Stimulated activated naive CD8-positive, alpha-beta T cell treated with anti-CD3 and anti-CD28 coated beads, Interleukin-15, Interleukin-2, amounts not matched to agents 100 ng/mL and 50 ng/mL, for 24 hours (primary cell): ENCODE measurements around the gene PTP4A1.
"Not testable (repeated sequence)": the region's sequence is repeated elsewhere in the genome, so short reads cannot be mapped to it uniquely, and the experiment has no call there.

ENCODE experiments used
- H3K27ac Mint-ChIP-seq: one replicate; pipeline ENCODE4 v1.8.0; 2021; ENCODE audit warnings: mild to moderate bottlenecking, mixed read lengths
- H3K27me3 Mint-ChIP-seq: one replicate; pipeline ENCODE4 v1.8.0; 2021; ENCODE audit warnings: mixed read lengths
- H3K36me3 Mint-ChIP-seq: one replicate; pipeline ENCODE4 v1.8.0; 2021; ENCODE audit warnings: low read depth, mixed read lengths
- H3K4me1 Mint-ChIP-seq: one replicate; pipeline ENCODE4 v1.8.0; 2021; ENCODE audit warnings: low read depth, mixed read lengths
- H3K4me3 Mint-ChIP-seq: one replicate; pipeline ENCODE4 v1.8.0; 2021; ENCODE audit warnings: mild to moderate bottlenecking, mixed read lengths
- H3K9me3 Mint-ChIP-seq: one replicate; pipeline ENCODE4 v1.8.0; 2021; ENCODE audit warnings: mixed read lengths

Gene PTP4A1

GRCh38 chr6:63584125-63584514 lies 11.8 kb downstream of the PTP4A1 start:
- Mint-ChIP-seq H3K4me3 (no peak overlapping the region), H3K9me3 (no peaks in the 10 kb centered on the region), H3K36me3 (peaks cover 40% of the 10 kb centered on the region), H3K4me1 (no peaks in the 10 kb centered on the region), H3K27me3 (no peaks in the 10 kb centered on the region), H3K27ac (no peak overlapping the region)

GRCh38 chr6:63584566-63584965 lies 12.3 kb downstream of the PTP4A1 start:
- no peak overlapping the region for H3K4me3 Mint-ChIP-seq
- H3K27ac Mint-ChIP-seq = no peak overlapping the region
- H3K9me3 Mint-ChIP-seq = no peaks in the 10 kb centered on the region

GRCh38 chr6:63585652-63586051 lies 13.4 kb downstream of the PTP4A1 start:
- H3K27ac Mint-ChIP-seq, H3K4me3 Mint-ChIP-seq, H3K9me3 Mint-ChIP-seq, H3K27me3 Mint-ChIP-seq, H3K4me1 Mint-ChIP-seq: not testable (repeated sequence)
- peaks cover 25% of the 10 kb centered on the region for H3K36me3 Mint-ChIP-seq

More at GRCh38 chr6:63584566-63584965, 12.3 kb downstream of the PTP4A1 start:
- Mint-ChIP-seq H3K27me3 (no peaks in the 10 kb centered on the region), H3K36me3 (peaks cover 35% of the 10 kb centered on the region), H3K4me1 (no peaks in the 10 kb centered on the region)

- H3K36me3 Mint-ChIP-seq = no peaks in the 10 kb centered on the region
- peaks cover 3% of the 10 kb centered on the region for H3K27me3 Mint-ChIP-seq
- H3K9me3 Mint-ChIP-seq = no peaks in the 10 kb centered on the region
- H3K27ac Mint-ChIP-seq = no peak overlapping the region
- no peak overlapping the region for H3K4me3 Mint-ChIP-seq
- H3K4me1 Mint-ChIP-seq = no peaks in the 10 kb centered on the region
Observed at GRCh38 chr6:63589952-63590411, 17.7 kb downstream of the PTP4A1 start.

- peaks cover 13% of the 10 kb centered on the region for H3K27me3 Mint-ChIP-seq
- H3K36me3 Mint-ChIP-seq = no peaks in the 10 kb centered on the region
- H3K9me3 Mint-ChIP-seq = no peaks in the 10 kb centered on the region
- no peak overlapping the region for H3K4me3 Mint-ChIP-seq
- no peak overlapping the region for H3K27ac Mint-ChIP-seq
- peaks cover 2% of the 10 kb centered on the region for H3K4me1 Mint-ChIP-seq
Observed at GRCh38 chr6:63592886-63593285, 20.6 kb downstream of the PTP4A1 start.

- Mint-ChIP-seq H3K27me3 (peaks cover 13% of the 10 kb centered on the region), H3K4me3 (peak overlapping the region; percentile 86), H3K9me3 (no peaks in the 10 kb centered on the region), H3K4me1 (peaks cover 14% of the 10 kb centered on the region), H3K27ac (no peak overlapping the region), H3K36me3 (no peaks in the 10 kb centered on the region)
Observed at GRCh38 chr6:63597141-63598048, 25.1 kb downstream of the PTP4A1 start.

GRCh38 chr6:63598049-63599036 lies 26.1 kb downstream of the PTP4A1 start:
- Mint-ChIP-seq H3K27ac (no peak overlapping the region), H3K4me1 (peaks cover 14% of the 10 kb centered on the region), H3K27me3 (peaks cover 13% of the 10 kb centered on the region)

GRCh38 chr6:63599243-63599642 lies 27.0 kb downstream of the PTP4A1 start:
- Mint-ChIP-seq H3K9me3 (no peaks in the 10 kb centered on the region), H3K4me1 (peaks cover 14% of the 10 kb centered on the region), H3K27me3 (peaks cover 13% of the 10 kb centered on the region), H3K4me3 (no peak overlapping the region), H3K27ac (no peak overlapping the region), H3K36me3 (no peaks in the 10 kb centered on the region)

More at GRCh38 chr6:63598049-63599036, 26.1 kb downstream of the PTP4A1 start:
- no peaks in the 10 kb centered on the region for H3K36me3 Mint-ChIP-seq
- H3K4me3 Mint-ChIP-seq = peak overlapping the region; percentile 86
- H3K9me3 Mint-ChIP-seq = no peaks in the 10 kb centered on the region

- Mint-ChIP-seq H3K9me3 (no peaks in the 10 kb centered on the region), H3K4me3 (no peak overlapping the region), H3K27me3 (peaks cover 10% of the 10 kb centered on the region), H3K4me1 (peaks cover 14% of the 10 kb centered on the region), H3K27ac (no peak overlapping the region), H3K36me3 (no peaks in the 10 kb centered on the region)
Observed at GRCh38 chr6:63600136-63600535, 27.9 kb downstream of the PTP4A1 start.

- no peaks in the 10 kb centered on the region for H3K27me3 Mint-ChIP-seq
- no peak overlapping the region for H3K4me3 Mint-ChIP-seq
Observed at GRCh38 chr6:63609231-63609630, 37.0 kb downstream of the PTP4A1 start.

GRCh38 chr6:63610944-63611343 lies 38.7 kb downstream of the PTP4A1 start:
- H3K27ac Mint-ChIP-seq = no peak overlapping the region
- no peaks in the 10 kb centered on the region for H3K4me1 Mint-ChIP-seq
- no peaks in the 10 kb centered on the region for H3K27me3 Mint-ChIP-seq
- no peak overlapping the region for H3K4me3 Mint-ChIP-seq
- no peaks in the 10 kb centered on the region for H3K9me3 Mint-ChIP-seq
- H3K36me3 Mint-ChIP-seq = no peaks in the 10 kb centered on the region

More at GRCh38 chr6:63609231-63609630, 37.0 kb downstream of the PTP4A1 start:
- no peak overlapping the region for H3K27ac Mint-ChIP-seq
- H3K9me3 Mint-ChIP-seq = no peaks in the 10 kb centered on the region
- no peaks in the 10 kb centered on the region for H3K36me3 Mint-ChIP-seq
- H3K4me1 Mint-ChIP-seq = no peaks in the 10 kb centered on the region

- H3K4me1 Mint-ChIP-seq = no peaks in the 10 kb centered on the region
- no peaks in the 10 kb centered on the region for H3K27me3 Mint-ChIP-seq
- no peak overlapping the region for H3K27ac Mint-ChIP-seq
- no peaks in the 10 kb centered on the region for H3K9me3 Mint-ChIP-seq
- H3K4me3 Mint-ChIP-seq = no peak overlapping the region
- no peaks in the 10 kb centered on the region for H3K36me3 Mint-ChIP-seq
Observed at GRCh38 chr6:63611560-63611959, 39.3 kb downstream of the PTP4A1 start.

- H3K27me3 Mint-ChIP-seq = peaks cover 13% of the 10 kb centered on the region
- no peaks in the 10 kb centered on the region for H3K36me3 Mint-ChIP-seq
- H3K27ac Mint-ChIP-seq = no peak overlapping the region
- no peak overlapping the region for H3K4me3 Mint-ChIP-seq
- no peaks in the 10 kb centered on the region for H3K4me1 Mint-ChIP-seq
- no peaks in the 10 kb centered on the region for H3K9me3 Mint-ChIP-seq
Observed at GRCh38 chr6:63615590-63615989, 43.3 kb downstream of the PTP4A1 start.
